ENCODE results near the gene CCL27.
"Not testable (repeated sequence)": the region's sequence is repeated elsewhere in the genome, so short reads cannot be mapped to it uniquely, and the experiment has no call there.

Gene CCL27

GRCh38 chr9:34648673-34649072, 13.8 kb downstream of the CCL27 start:
- no peak for DNase-seq

GRCh38 chr9:34647651-34648050, 14.8 kb downstream of the CCL27 start:
- DNase-seq, result no peak

GRCh38 chr9:34647084-34647403, 15.4 kb downstream of the CCL27 start:
- DNase-seq, result no peak

GRCh38 chr9:34646211-34647083, 16.0 kb downstream of the CCL27 start, which contains the start of gene GALT:
GALT (plus strand) TSS chr9:34646675; CDS start chr9:34646705, 30 bp downstream.
- DNase-seq, result peak; percentile 93

- no peak for DNase-seq
Measured at GRCh38 chr9:34644766-34645314, 17.6 kb downstream of the CCL27 start.

GRCh38 chr9:34642679-34643078, 19.8 kb downstream of the CCL27 start:
- no peak for DNase-seq

- DNase-seq, result not testable (repeated sequence)
Measured at GRCh38 chr9:34639322-34639721, 23.1 kb downstream of the CCL27 start.

- DNase-seq, result no peak
Measured at GRCh38 chr9:34638138-34638445, 24.4 kb downstream of the CCL27 start.

- peak; percentile 95 for DNase-seq
Measured at GRCh38 chr9:34637356-34638137, 24.9 kb downstream of the CCL27 start, which contains the start of gene SIGMAR1. SIGMAR1 (minus strand) TSS chr9:34637787; CDS start chr9:34637697, 90 bp downstream.

GRCh38 chr9:34636791-34637355, 25.6 kb downstream of the CCL27 start:
- no peak for DNase-seq

GRCh38 chr9:34635556-34635955, 26.9 kb downstream of the CCL27 start:
- DNase-seq, result no peak

- DNase-seq, result no peak
Measured at GRCh38 chr9:34634551-34635248, 27.8 kb downstream of the CCL27 start.

GRCh38 chr9:34633851-34634550, 28.5 kb downstream of the CCL27 start:
- DNase-seq, result peak; percentile 77

GRCh38 chr9:34633166-34633565, 29.3 kb downstream of the CCL27 start:
- DNase-seq, result no peak

GRCh38 chr9:34630402-34631154, 31.9 kb downstream of the CCL27 start:
- DNase-seq, result no peak

- no peak for DNase-seq
Measured at GRCh38 chr9:34629491-34629808, 33.0 kb downstream of the CCL27 start.

- DNase-seq, result no peak
Measured at GRCh38 chr9:34628656-34629490, 33.6 kb downstream of the CCL27 start, which contains the start of gene ARID3C. ARID3C (minus strand) TSS chr9:34629066; CDS start chr9:34628014, 1,052 bp downstream.

GRCh38 chr9:34627716-34628655, 34.5 kb downstream of the CCL27 start:
- DNase-seq, result no peak

GRCh38 chr9:34625186-34625486, 37.3 kb downstream of the CCL27 start:
- no peak for DNase-seq
